Gastroesophageal sphincter (tissue), 4 donors: ENCODE measurements around the gene PRIM1. TPM values are rescaled to one million over a fixed set of nuclear protein-coding genes. Genes with fewer than 3 reads are reported as not detected.

ENCODE experiments used
- ATAC-seq: fragments of 150-250 bp; one replicate; pipeline ENCODE4 v1.9.1; 2016; ENCODE audit warnings: mild to moderate bottlenecking, moderate library complexity
- H3K27ac ChIP-seq, 4 donors: fragments of 200-600 bp; sonication (generic) in 3 of 4; 1 replicate in 3 of 4; 2 replicates in 1 of 4; pipeline ENCODE4 v1.5.1; 2016 to 2019
- H3K27me3 ChIP-seq: fragments of 200-600 bp; sonication (generic); one replicate; pipeline ENCODE4 v1.5.1; 2019
- H3K36me3 ChIP-seq, 2 donors: fragments of 200-600 bp; sonication (generic); one replicate each; pipeline ENCODE4 v1.5.1; 2019; ENCODE audit warnings: control low read depth in 1 of 2
- H3K4me1 ChIP-seq, 3 donors: fragments of 200-600 bp; sonication (generic); 1 replicate in 2 of 3; 2 replicates in 1 of 3; pipeline ENCODE4 v1.5.1; 2016 to 2019; ENCODE audit warnings: control low read depth in 2 of 3
- H3K4me3 ChIP-seq, 2 donors: fragments of 200-600 bp; sonication (generic); one replicate each; pipeline ENCODE4 v1.5.1; 2019; ENCODE audit warnings: mild to moderate bottlenecking in 1 of 2, moderate library complexity in 1 of 2
- H3K9me3 ChIP-seq, 3 donors: fragments of 200-600 bp; sonication (generic); one replicate each; pipeline ENCODE4 v1.5.1; 2017 to 2019; ENCODE audit warnings: control low read depth in 2 of 3
- CTCF ChIP-seq, 4 experiments: fragments of 200-600 bp in 2 of 4; fragments of 450-650 bp in 2 of 4; sonication (generic) in 1 of 4; IDR thresholded peaks; one replicate each; pipeline ENCODE4 v1.5.1; 2017 to 2019; ENCODE audit warnings: antibody characterized with exemption in 4 of 4, mild to moderate bottlenecking in 2 of 4, moderate library complexity in 2 of 4
- EP300 ChIP-seq: sonication (generic); formaldehyde crosslinking; IDR thresholded peaks from one replicate; pipeline ENCODE4 v1.6.1; 2017; ENCODE audit warnings: antibody characterized with exemption, mild to moderate bottlenecking
- POLR2A ChIP-seq, 2 donors: fragments of 450-650 bp; IDR thresholded peaks; one replicate each; pipeline ENCODE4 v1.6.1; 2017; ENCODE audit warnings: antibody characterized with exemption in 2 of 2, mild to moderate bottlenecking in 2 of 2, moderate library complexity in 1 of 2
- POLR2AphosphoS5 ChIP-seq: sonication (generic); formaldehyde crosslinking; IDR thresholded peaks from one replicate; pipeline ENCODE4 v1.6.1; 2017; ENCODE audit warnings: antibody characterized with exemption
- WGBS, 2 donors: methylation state at CpG; one replicate each; pipeline ENCODE4 v1.1.5; 2018; ENCODE audit warnings: low coverage in 1 of 2; 5-methylcytosine and 5-hydroxymethylcytosine counted together
- total RNA-seq, 4 donors: library from RNA; depleted of rRNA; stranded (reverse); fragments of >200 nt; gene quantifications; one replicate each; pipeline ENCODE4 v1.1.0, GENCODE V29; 2016

PRIM1 gene
- total RNA-seq, 4 donors from 2014 or later, result 2.6 to 13.0 (median 5.1) TPM

DNA sequence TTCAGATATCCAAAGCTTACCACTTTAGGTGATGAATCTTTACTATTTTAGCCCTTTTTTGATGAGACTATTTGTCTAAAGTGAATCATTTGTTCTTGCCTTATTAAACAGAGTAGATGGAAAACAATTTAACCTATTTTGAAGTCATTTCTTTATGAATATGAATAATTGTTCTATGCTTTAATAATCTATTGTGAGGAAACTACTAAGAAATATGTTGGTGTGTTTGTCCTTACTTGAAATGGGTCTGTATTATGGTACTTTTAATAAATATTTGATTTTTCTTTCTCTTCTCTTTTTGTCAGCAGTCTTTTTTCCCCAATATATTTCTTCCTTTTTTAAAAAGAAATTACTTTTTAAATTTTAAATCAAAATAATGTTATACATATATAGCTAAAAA is 35.4 kb upstream of the PRIM1 start:
- TF ChIP-seq CTCF (IDR thresholded peaks at IDR 0.05), result no peak
- no peak for TF ChIP-seq EP300
- TF ChIP-seq POLR2AphosphoS5, result no peak
- no peak for TF ChIP-seq POLR2A (IDR thresholded peaks at IDR 0.05)
- ATAC-seq, result no peak

DNA sequence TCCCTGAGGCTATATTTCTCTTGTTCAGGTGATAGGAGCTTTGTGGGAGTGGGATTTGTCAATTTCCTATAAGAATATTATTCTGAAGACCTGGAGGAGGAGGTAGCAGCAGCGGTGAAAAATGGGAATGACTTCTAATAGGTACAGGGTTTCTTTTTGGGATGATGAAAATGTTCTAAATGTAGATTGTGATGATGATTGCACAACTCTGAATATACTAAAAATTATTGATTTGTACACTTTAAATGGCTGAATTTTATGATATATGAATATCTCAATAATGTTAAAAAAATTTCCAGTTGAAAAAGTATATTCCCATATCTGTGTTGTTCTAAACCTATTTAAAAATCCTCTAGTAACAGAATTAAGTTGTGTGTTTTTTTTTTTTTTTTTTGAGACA is 33.8 kb upstream of the PRIM1 start:
- WGBS, 2 donors, result 100% methylated on average over 1 of the region's 1 CpG
- no peak for ATAC-seq

More for the DNA sequence above, 35.4 kb upstream of the PRIM1 start:
- H3K27me3 ChIP-seq, result peaks cover 4% of the 10 kb centered on the region
- H3K9me3 ChIP-seq, result no peaks in the 10 kb centered on the region
- H3K27ac ChIP-seq, result no peak overlapping the region
- H3K4me1 ChIP-seq, result no peaks in the 10 kb centered on the region
- no peak overlapping the region for H3K4me3 ChIP-seq
- H3K36me3 ChIP-seq, result no peaks in the 10 kb centered on the region

GRCh38 chr12:56785141-56785865 is 33.2 kb upstream of the PRIM1 start:
- no peak for TF ChIP-seq CTCF (IDR thresholded peaks at IDR 0.05)
- TF ChIP-seq POLR2A (IDR thresholded peaks at IDR 0.05), result no peak
- TF ChIP-seq POLR2AphosphoS5, result no peak
- no peak for TF ChIP-seq EP300
- H3K27ac ChIP-seq, result no peak overlapping the region
- ATAC-seq, result no peak
- no peaks in the 10 kb centered on the region for H3K36me3 ChIP-seq
- no peak overlapping the region for H3K4me3 ChIP-seq
- no peaks in the 10 kb centered on the region for H3K4me1 ChIP-seq
- peaks cover 4% of the 10 kb centered on the region for H3K27me3 ChIP-seq
- no peaks in the 10 kb centered on the region for H3K9me3 ChIP-seq
- 33 to 38% methylated on average over 1 to 2 of the region's 2 CpGs for WGBS, 2 donors

More for the DNA sequence above, 33.8 kb upstream of the PRIM1 start:
- TF ChIP-seq POLR2AphosphoS5 (no peak), EP300 (no peak), CTCF (IDR thresholded peaks at IDR 0.05) (no peak), POLR2A (IDR thresholded peaks at IDR 0.05) (no peak)
- H3K27ac ChIP-seq, result no peak overlapping the region
- H3K4me1 ChIP-seq, result no peaks in the 10 kb centered on the region
- H3K4me3 ChIP-seq, result no peak overlapping the region
- H3K27me3 ChIP-seq, result peaks cover 4% of the 10 kb centered on the region
- no peaks in the 10 kb centered on the region for H3K36me3 ChIP-seq
- no peaks in the 10 kb centered on the region for H3K9me3 ChIP-seq

- H3K27ac ChIP-seq, result no peak overlapping the region
- H3K27me3 ChIP-seq, result peaks cover 4% of the 10 kb centered on the region
- ATAC-seq, result no peak
- 78 to 94% methylated on average over 3 to 4 of the region's 4 CpGs for WGBS, 2 donors
- H3K4me3 ChIP-seq, result no peak overlapping the region
- H3K9me3 ChIP-seq, result no peaks in the 10 kb centered on the region
- H3K4me1 ChIP-seq, result no peaks in the 10 kb centered on the region
- TF ChIP-seq EP300 (no peak), POLR2AphosphoS5 (no peak), CTCF (IDR thresholded peaks at IDR 0.05) (no peak), POLR2A (IDR thresholded peaks at IDR 0.05) (no peak)
- H3K36me3 ChIP-seq, result no peaks in the 10 kb centered on the region
These were observed 29.6 kb upstream of the PRIM1 start for GRCh38 chr12:56781726-56782125.

DNA sequence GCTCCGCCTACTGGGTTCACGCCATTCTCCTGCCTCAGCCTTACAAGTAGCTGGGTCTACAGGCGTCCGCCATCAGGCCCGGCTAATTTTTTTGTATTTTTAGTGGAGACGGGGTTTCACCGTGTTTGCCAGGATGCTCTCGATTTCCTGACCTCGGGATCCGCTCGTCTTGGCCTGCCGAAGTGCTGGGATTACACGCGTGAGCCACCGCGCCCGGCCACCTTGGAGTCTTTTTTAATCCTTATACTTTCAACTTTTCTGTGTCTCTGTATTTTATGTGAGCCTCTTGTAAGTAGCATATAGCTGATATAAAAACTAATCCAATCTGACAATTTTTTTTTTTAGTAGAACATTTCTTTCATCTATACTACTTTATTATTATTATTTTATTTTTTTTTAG is 26.6 kb upstream of the PRIM1 start:
- 92 to 94% methylated on average over 12 to 14 of the region's 17 CpGs for WGBS, 2 donors
- Histone ChIP-seq H3K4me3 (no peak overlapping the region), H3K27me3 (no peaks in the 10 kb centered on the region), H3K27ac (no peak overlapping the region), H3K36me3 (no peaks in the 10 kb centered on the region), H3K4me1 (no peaks in the 10 kb centered on the region), H3K9me3 (no peaks in the 10 kb centered on the region)
- no peak for ATAC-seq
- TF ChIP-seq POLR2AphosphoS5 (no peak), CTCF (IDR thresholded peaks at IDR 0.05) (no peak), EP300 (no peak), POLR2A (IDR thresholded peaks at IDR 0.05) (no peak)
